Stomach (tissue), 9 donors: Measurements from ENCODE around the gene CRACR2A. TPM values are rescaled to one million over a fixed set of nuclear protein-coding genes. Genes with fewer than 3 reads are reported as not detected.

Experiments
- DNase-seq, 2 donors: peaks; one replicate each; pipeline versions ENCODE4 v3.0.0 to v3.0.0-alpha.2; 2013 to 2019
- H3K27ac ChIP-seq, 5 donors: fragments of 200-600 bp in 4 of 5; sonication (generic) in 4 of 5; one replicate each; pipeline ENCODE4 v1.5.1; 2013 to 2019; ENCODE audit warnings: mild to moderate bottlenecking in 1 of 5, moderate library complexity in 1 of 5
- H3K27me3 ChIP-seq, 3 donors: fragments of 200-600 bp; sonication (generic); one replicate each; pipeline ENCODE4 v1.5.1; 2017 to 2019; ENCODE audit warnings: mixed run types in 1 of 3
- H3K36me3 ChIP-seq, 4 donors: fragments of 200-600 bp; sonication (generic); 1 replicate in 3 of 4; 2 replicates in 1 of 4; pipeline ENCODE4 v1.5.1; 2016 to 2019
- H3K4me1 ChIP-seq, 4 donors: fragments of 200-600 bp; sonication (generic); one replicate each; pipeline ENCODE4 v1.5.1; 2016 to 2019
- H3K4me3 ChIP-seq, 4 donors: fragments of 200-600 bp; sonication (generic) in 3 of 4; one replicate each; pipeline ENCODE4 v1.5.1; 2016 to 2019; ENCODE audit warnings: mild to moderate bottlenecking in 1 of 4
- H3K9me3 ChIP-seq, 4 donors: fragments of 200-600 bp; sonication (generic); one replicate each; pipeline ENCODE4 v1.5.1; 2016 to 2019
- CTCF ChIP-seq, 7 experiments: fragments of 450-650 bp in 4 of 7; fragments of 200-600 bp in 3 of 7; sonication (generic) in 3 of 7; IDR thresholded peaks; one replicate each; pipeline ENCODE4 v1.5.1; 2016 to 2019; ENCODE audit warnings: antibody characterized with exemption in 7 of 7, control low read depth in 2 of 7, mild to moderate bottlenecking in 1 of 7
- EP300 ChIP-seq: sonication (generic); formaldehyde crosslinking; IDR thresholded peaks from one replicate; pipeline ENCODE4 v1.6.1; 2017; ENCODE audit warnings: antibody characterized with exemption
- POLR2A ChIP-seq, 4 donors: fragments of 450-650 bp; IDR thresholded peaks; one replicate each; pipeline ENCODE4 v1.6.1; 2016; ENCODE audit warnings: antibody characterized with exemption in 4 of 4, control low read depth in 2 of 4, mild to moderate bottlenecking in 1 of 4, moderate library complexity in 1 of 4
- POLR2AphosphoS5 ChIP-seq, 3 donors: sonication (generic); formaldehyde crosslinking; IDR thresholded peaks; one replicate each; pipeline ENCODE4 v1.6.1; 2016; ENCODE audit warnings: antibody characterized with exemption in 3 of 3
- WGBS, 5 donors: extraction: QIAGEN DNeasy Blood & Tissue Kit in 3 of 5; methylation state at CpG; one replicate each; pipeline versions ENCODE4 v1.1.5 to v1.1.7; 2013 to 2018; 5-methylcytosine and 5-hydroxymethylcytosine counted together
- intact Hi-C: fragments of 100-400 bp; cut with DNase I; formaldehyde crosslinking; loops from one replicate; pipeline ENCODE4 v1.15.1; 2023; ENCODE audit warnings: low total_unique reads
- polyA plus RNA-seq, 3 donors: library from polyadenylated mRNA; stranded (reverse); fragments of 200-250 nt; gene quantifications; one replicate each; pipeline ENCODE4 v1.2.3, GENCODE V29; 2013
- total RNA-seq, 5 donors: library from RNA; depleted of rRNA; stranded (reverse); fragments of >200 nt; gene quantifications; one replicate each; pipeline versions ENCODE4 v1.1.0 to v1.2.3, GENCODE V29; 2014 to 2016
- donor health status: healthy with polysubstance abuse.
- donor health status: Bipolar disorder and iron deficiency.
- donor health status: healthy.

The CRACR2A gene
- total and polyA plus RNA-seq, 8 donors, result 0.15 to 66.6 (median 3.1) TPM

- no peak for DNase-seq
These were observed 156.1 kb downstream of the CRACR2A start for GRCh38 chr12:3596703-3597415.

GRCh38 chr12:3595721-3596120 lies 157.2 kb downstream of the CRACR2A start:
- Histone ChIP-seq H3K4me3 (no peak overlapping the region), H3K27me3 (peaks cover 0 to 13% (median 0%) of the 10 kb centered on the region in 3 donors), H3K27ac (no peak overlapping the region), H3K4me1 (no peaks in the 10 kb centered on the region), H3K36me3 (no peaks in the 10 kb centered on the region), H3K9me3 (no peaks in the 10 kb centered on the region)
- DNase-seq, result no peak
- TF ChIP-seq EP300, result no peak
- no peak for TF ChIP-seq POLR2A (IDR thresholded peaks at IDR 0.05)
- TF ChIP-seq POLR2AphosphoS5 (IDR thresholded peaks at IDR 0.05), result no peak
- WGBS, 5 donors, result 80 to 91% (median 88%) methylated on average over 6 of the region's 6 CpGs
- intact Hi-C loops, result no loop called here

More at GRCh38 chr12:3596703-3597415, 156.1 kb downstream of the CRACR2A start:
- Histone ChIP-seq H3K27me3 (peaks cover 0 to 25% (median 0%) of the 10 kb centered on the region in 3 donors), H3K4me1 (no peaks in the 10 kb centered on the region), H3K36me3 (no peaks in the 10 kb centered on the region), H3K9me3 (no peaks in the 10 kb centered on the region), H3K27ac (no peak overlapping the region), H3K4me3 (no peak overlapping the region)
- intact Hi-C loops, result no loop called here
- no peak for TF ChIP-seq CTCF (IDR thresholded peaks at IDR 0.05)
- TF ChIP-seq POLR2A (IDR thresholded peaks at IDR 0.05), result no peak
- no peak for TF ChIP-seq EP300
- no peak for TF ChIP-seq POLR2AphosphoS5 (IDR thresholded peaks at IDR 0.05)
- WGBS, 5 donors, result 80 to 89% (median 86%) methylated on average over 8 of the region's 8 CpGs

GRCh38 chr12:3594966-3595365 lies 157.9 kb downstream of the CRACR2A start:
- no peak overlapping the region for H3K4me3 ChIP-seq
- DNase-seq, result no peak
- H3K36me3 ChIP-seq, result no peaks in the 10 kb centered on the region
- 90 to 100% (median 96%) methylated on average over 1 to 2 of the region's 2 CpGs for WGBS, 5 donors
- peaks cover 0 to 6% (median 0%) of the 10 kb centered on the region in 3 donors for H3K27me3 ChIP-seq
- no peaks in the 10 kb centered on the region for H3K9me3 ChIP-seq
- no peak overlapping the region for H3K27ac ChIP-seq
- TF ChIP-seq EP300, result no peak
- no peak for TF ChIP-seq POLR2AphosphoS5 (IDR thresholded peaks at IDR 0.05)
- no peak for TF ChIP-seq CTCF (IDR thresholded peaks at IDR 0.05)
- TF ChIP-seq POLR2A (IDR thresholded peaks at IDR 0.05), result no peak
- intact Hi-C loops, result no loop called here
- no peaks in the 10 kb centered on the region for H3K4me1 ChIP-seq

GRCh38 chr12:3593906-3594483 lies 158.9 kb downstream of the CRACR2A start:
- intact Hi-C loops, result no loop called here
- Histone ChIP-seq H3K4me1 (no peaks in the 10 kb centered on the region), H3K9me3 (no peaks in the 10 kb centered on the region), H3K36me3 (no peaks in the 10 kb centered on the region), H3K27ac (no peak overlapping the region), H3K27me3 (peaks cover 0 to 10% (median 0%) of the 10 kb centered on the region in 3 donors), H3K4me3 (no peak overlapping the region)
- no peak for DNase-seq
- TF ChIP-seq POLR2A (IDR thresholded peaks at IDR 0.05), result no peak
- no peak for TF ChIP-seq EP300
- no peak for TF ChIP-seq POLR2AphosphoS5 (IDR thresholded peaks at IDR 0.05)
- TF ChIP-seq CTCF (IDR thresholded peaks at IDR 0.05), result no peak
- WGBS, 5 donors, result 88 to 92% (median 88%) methylated on average over 9 of the region's 9 CpGs
